HepG2 (cell line): Measurements from ENCODE around the gene DDAH2. TPM values are rescaled to one million over a fixed set of nuclear protein-coding genes. Genes with fewer than 3 reads are reported as not detected.

Source experiments
- ELF1 ChIP-seq: sonication (generic); formaldehyde crosslinking; IDR thresholded peaks from 2 replicates; pipeline ENCODE4 v1.4.0; 2020; ENCODE audit warnings: missing genetic modification reagents
- FOXO1 ChIP-seq: sonication (generic); formaldehyde crosslinking; IDR thresholded peaks from 2 replicates; pipeline ENCODE4 v1.4.0; 2020; ENCODE audit warnings: missing genetic modification reagents
- IRX3 ChIP-seq: sonication (generic); formaldehyde crosslinking; IDR thresholded peaks from 2 replicates; pipeline ENCODE4 v1.8.1; 2023; ENCODE audit warnings: mild to moderate bottlenecking, low read depth, missing genetic modification reagents, borderline replicate concordance
- KDM3A ChIP-seq: IDR thresholded peaks from 2 replicates; pipeline ENCODE4 v1.6.1; 2018; ENCODE audit warnings: low read depth, missing compliant biosample characterization
- KDM4B ChIP-seq: sonication (generic); formaldehyde crosslinking; IDR thresholded peaks from 2 replicates; pipeline ENCODE4 v1.4.0; 2020; ENCODE audit warnings: missing genetic modification reagents
- MTA3 ChIP-seq: sonication (generic); formaldehyde crosslinking; IDR thresholded peaks from 2 replicates; pipeline ENCODE4 v1.4.0; 2020; ENCODE audit warnings: missing genetic modification reagents
- PHB2 ChIP-seq: fragments of 450-650 bp; IDR thresholded peaks from 2 replicates; pipeline ENCODE4 v1.6.1; 2018; ENCODE audit not compliant: partially characterized antibody
- RCOR2 ChIP-seq: IDR thresholded peaks from 2 replicates; pipeline ENCODE4 v1.6.1; 2016; ENCODE audit warnings: missing biosample characterization, missing genetic modification reagents
- SMAD3 ChIP-seq: sonication (generic); formaldehyde crosslinking; IDR thresholded peaks from 2 replicates; pipeline ENCODE4 v1.4.0; 2020; ENCODE audit warnings: missing genetic modification reagents
- ZFP82 ChIP-seq: sonication (generic); formaldehyde crosslinking; IDR thresholded peaks from 2 replicates; pipeline ENCODE4 v1.5.1; 2020; ENCODE audit warnings: mild to moderate bottlenecking, missing genetic modification reagents, borderline replicate concordance
- ZNF234 ChIP-seq: sonication (generic); formaldehyde crosslinking; conservative IDR thresholded peaks from 2 replicates; pipeline ENCODE4 v1.5.1; 2020; ENCODE audit warnings: mild to moderate bottlenecking, missing genetic modification reagents
- ZNF274 ChIP-seq: sonication (generic); formaldehyde crosslinking; IDR thresholded peaks from 2 replicates; pipeline ENCODE4 v1.5.1; 2020; ENCODE audit warnings: mild to moderate bottlenecking, missing genetic modification reagents
- ZNF282 ChIP-seq: fragments of 450-650 bp; IDR thresholded peaks from 2 replicates; pipeline ENCODE4 v1.6.1; 2018; ENCODE audit not compliant: partially characterized antibody
- ZNF431 ChIP-seq: sonication (generic); formaldehyde crosslinking; IDR thresholded peaks from 2 replicates; pipeline ENCODE4 v1.9.0; 2022; ENCODE audit warnings: missing genetic modification reagents, low read depth, mild to moderate bottlenecking, borderline replicate concordance
- ZNF703 ChIP-seq: sonication (generic); formaldehyde crosslinking; IDR thresholded peaks from 2 replicates; pipeline ENCODE4 v1.5.1; 2020; ENCODE audit warnings: missing genetic modification reagents, mild to moderate bottlenecking, moderate library complexity, borderline replicate concordance
- ZNF747 ChIP-seq: sonication (generic); formaldehyde crosslinking; IDR thresholded peaks from 2 replicates; pipeline ENCODE4 v1.8.1; 2023; ENCODE audit warnings: missing genetic modification reagents, mild to moderate bottlenecking, borderline replicate concordance
- ZSCAN22 ChIP-seq: sonication (generic); formaldehyde crosslinking; IDR thresholded peaks from 2 replicates; pipeline ENCODE4 v1.4.0; 2020; ENCODE audit warnings: mild to moderate bottlenecking, missing genetic modification reagents
- polyA plus RNA-seq, 8 experiments: library from polyadenylated mRNA; depleted of rRNA in 3 of 8; stranded (reverse) in 7 of 8; unstranded in 1 of 8; fragments of >200 nt; fragmentation: Illumina TruSeq in 4 of 8; extraction: Trizol in 4 of 8; gene quantifications; 2 replicates each; pipeline versions ENCODE4 v1.2.1 to v1.2.3, GENCODE V29; 2011 to 2016; ENCODE audit warnings: low read depth in 4 of 8, missing spikeins in 1 of 8, mixed read lengths in 1 of 8; ENCODE audit not compliant: insufficient read depth in 1 of 8
- total RNA-seq, 5 experiments: library from RNA; depleted of rRNA; stranded (reverse); fragments of >200 nt; fragmentation: Illumina TruSeq; extraction: Trizol; gene quantifications; 2 replicates each; pipeline ENCODE4 v1.2.3, GENCODE V29; 2016; ENCODE audit warnings: low read depth in 1 of 5
- TF ChIP-seq, protein P1 (sequence below): sonication (generic); formaldehyde crosslinking; IDR thresholded peaks from 2 replicates; pipeline ENCODE4 v1.4.0; 2020; ENCODE audit warnings: missing genetic modification reagents
- TF ChIP-seq, protein P2 (sequence below): fragments of 450-650 bp; IDR thresholded peaks from 2 replicates; pipeline ENCODE4 v1.6.1; 2017
- TF ChIP-seq, protein P3 (sequence below): sonication (generic); formaldehyde crosslinking; IDR thresholded peaks from 2 replicates; pipeline ENCODE4 v1.5.0; 2020; ENCODE audit warnings: missing genetic modification reagents, mild to moderate bottlenecking, borderline replicate concordance
- TF ChIP-seq, protein P4 (sequence below): sonication (generic); formaldehyde crosslinking; conservative IDR thresholded peaks from 2 replicates; pipeline ENCODE4 v1.5.0; 2020; ENCODE audit warnings: missing genetic modification reagents
- TF ChIP-seq, protein P5 (sequence below): sonication (generic); formaldehyde crosslinking; IDR thresholded peaks from 2 replicates; pipeline ENCODE4 v1.9.0; 2021; ENCODE audit warnings: missing genetic modification reagents, borderline replicate concordance
- TF ChIP-seq, protein P6 (sequence below): sonication (generic); formaldehyde crosslinking; IDR thresholded peaks from 2 replicates; pipeline ENCODE4 v1.4.0; 2020; ENCODE audit warnings: mild to moderate bottlenecking, missing genetic modification reagents

The DDAH2 gene
- total and polyA plus RNA-seq, 2 of the 13 experiments (the other 11 are each of a cell fraction or from before 2014, with no cell fraction given): 16.4 to 21.1 TPM

DNA sequence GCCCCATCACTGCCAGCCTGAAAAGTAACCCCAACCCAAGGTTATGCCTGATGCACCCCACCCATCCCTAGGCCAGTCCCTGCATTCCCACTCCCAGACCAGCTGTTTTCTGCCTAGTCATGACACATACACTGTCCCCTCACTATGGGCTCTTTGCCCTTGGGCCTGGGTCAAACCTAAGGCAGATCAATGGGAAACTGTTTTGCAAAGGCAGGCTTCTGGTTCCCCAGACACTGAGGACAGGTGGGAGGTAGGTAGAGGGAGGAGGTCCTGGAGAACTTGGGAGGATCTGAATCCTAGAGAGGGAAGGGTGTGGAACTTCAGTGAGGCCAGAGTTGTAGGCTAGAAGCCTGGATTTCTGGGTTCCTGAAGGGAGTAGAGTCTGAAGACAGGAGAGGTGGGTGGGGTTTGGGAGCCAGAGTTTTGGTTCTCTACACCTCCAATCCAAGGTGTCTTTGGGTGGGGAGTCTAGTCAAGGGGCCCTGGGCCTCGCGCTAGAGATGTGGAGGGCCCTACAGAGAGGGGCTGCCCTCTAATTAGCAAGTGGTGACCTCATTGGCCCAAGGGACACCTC is 5.2 kb upstream of the DDAH2 start (continued):
- TF ChIP-seq KDM3A (no peak), PHB2 (no peak), ZNF431 (CRISPR knock-in tag) (no peak), SMAD3 (CRISPR knock-in tag) (0 out of 2 replicates have a peak, but pooled peaks have one; percentile 20), ZNF703 (CRISPR knock-in tag) (no peak), ZNF234 (CRISPR knock-in tag) (no peak), MTA3 (CRISPR knock-in tag) (no peak), ZFP82 (no peak), ZSCAN22 (CRISPR knock-in tag) (no peak), ZNF747 (CRISPR knock-in tag) (no peak), IRX3 (CRISPR knock-in tag) (no peak), ELF1 (no peak), FOXO1 (CRISPR knock-in tag) (no peak), RCOR2 (no peak), KDM4B (CRISPR knock-in tag) (no peak), ZNF282 (no peak), ZNF274 (no peak)
- TF ChIP-seq, protein P1, sequence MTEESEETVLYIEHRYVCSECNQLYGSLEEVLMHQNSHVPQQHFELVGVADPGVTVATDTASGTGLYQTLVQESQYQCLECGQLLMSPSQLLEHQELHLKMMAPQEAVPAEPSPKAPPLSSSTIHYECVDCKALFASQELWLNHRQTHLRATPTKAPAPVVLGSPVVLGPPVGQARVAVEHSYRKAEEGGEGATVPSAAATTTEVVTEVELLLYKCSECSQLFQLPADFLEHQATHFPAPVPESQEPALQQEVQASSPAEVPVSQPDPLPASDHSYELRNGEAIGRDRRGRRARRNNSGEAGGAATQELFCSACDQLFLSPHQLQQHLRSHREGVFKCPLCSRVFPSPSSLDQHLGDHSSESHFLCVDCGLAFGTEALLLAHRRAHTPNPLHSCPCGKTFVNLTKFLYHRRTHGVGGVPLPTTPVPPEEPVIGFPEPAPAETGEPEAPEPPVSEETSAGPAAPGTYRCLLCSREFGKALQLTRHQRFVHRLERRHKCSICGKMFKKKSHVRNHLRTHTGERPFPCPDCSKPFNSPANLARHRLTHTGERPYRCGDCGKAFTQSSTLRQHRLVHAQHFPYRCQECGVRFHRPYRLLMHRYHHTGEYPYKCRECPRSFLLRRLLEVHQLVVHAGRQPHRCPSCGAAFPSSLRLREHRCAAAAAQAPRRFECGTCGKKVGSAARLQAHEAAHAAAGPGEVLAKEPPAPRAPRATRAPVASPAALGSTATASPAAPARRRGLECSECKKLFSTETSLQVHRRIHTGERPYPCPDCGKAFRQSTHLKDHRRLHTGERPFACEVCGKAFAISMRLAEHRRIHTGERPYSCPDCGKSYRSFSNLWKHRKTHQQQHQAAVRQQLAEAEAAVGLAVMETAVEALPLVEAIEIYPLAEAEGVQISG (CRISPR knock-in tag): no peak; the same call in 1 of the 2 replicates
- TF ChIP-seq, protein P2, sequence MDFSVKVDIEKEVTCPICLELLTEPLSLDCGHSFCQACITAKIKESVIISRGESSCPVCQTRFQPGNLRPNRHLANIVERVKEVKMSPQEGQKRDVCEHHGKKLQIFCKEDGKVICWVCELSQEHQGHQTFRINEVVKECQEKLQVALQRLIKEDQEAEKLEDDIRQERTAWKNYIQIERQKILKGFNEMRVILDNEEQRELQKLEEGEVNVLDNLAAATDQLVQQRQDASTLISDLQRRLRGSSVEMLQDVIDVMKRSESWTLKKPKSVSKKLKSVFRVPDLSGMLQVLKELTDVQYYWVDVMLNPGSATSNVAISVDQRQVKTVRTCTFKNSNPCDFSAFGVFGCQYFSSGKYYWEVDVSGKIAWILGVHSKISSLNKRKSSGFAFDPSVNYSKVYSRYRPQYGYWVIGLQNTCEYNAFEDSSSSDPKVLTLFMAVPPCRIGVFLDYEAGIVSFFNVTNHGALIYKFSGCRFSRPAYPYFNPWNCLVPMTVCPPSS: no peak
- TF ChIP-seq, protein P3, sequence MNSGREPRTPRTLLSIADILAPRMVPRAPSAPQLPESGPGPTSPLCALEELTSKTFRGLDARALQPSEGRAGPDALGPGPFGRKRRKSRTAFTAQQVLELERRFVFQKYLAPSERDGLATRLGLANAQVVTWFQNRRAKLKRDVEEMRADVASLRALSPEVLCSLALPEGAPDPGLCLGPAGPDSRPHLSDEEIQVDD (CRISPR knock-in tag): 0 out of 2 replicates have a peak, but pooled peaks have one; percentile 52
- TF ChIP-seq, protein P4, sequence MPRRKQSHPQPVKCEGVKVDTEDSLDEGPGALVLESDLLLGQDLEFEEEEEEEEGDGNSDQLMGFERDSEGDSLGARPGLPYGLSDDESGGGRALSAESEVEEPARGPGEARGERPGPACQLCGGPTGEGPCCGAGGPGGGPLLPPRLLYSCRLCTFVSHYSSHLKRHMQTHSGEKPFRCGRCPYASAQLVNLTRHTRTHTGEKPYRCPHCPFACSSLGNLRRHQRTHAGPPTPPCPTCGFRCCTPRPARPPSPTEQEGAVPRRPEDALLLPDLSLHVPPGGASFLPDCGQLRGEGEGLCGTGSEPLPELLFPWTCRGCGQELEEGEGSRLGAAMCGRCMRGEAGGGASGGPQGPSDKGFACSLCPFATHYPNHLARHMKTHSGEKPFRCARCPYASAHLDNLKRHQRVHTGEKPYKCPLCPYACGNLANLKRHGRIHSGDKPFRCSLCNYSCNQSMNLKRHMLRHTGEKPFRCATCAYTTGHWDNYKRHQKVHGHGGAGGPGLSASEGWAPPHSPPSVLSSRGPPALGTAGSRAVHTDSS (CRISPR knock-in tag): no peak
- TF ChIP-seq, protein P5, sequence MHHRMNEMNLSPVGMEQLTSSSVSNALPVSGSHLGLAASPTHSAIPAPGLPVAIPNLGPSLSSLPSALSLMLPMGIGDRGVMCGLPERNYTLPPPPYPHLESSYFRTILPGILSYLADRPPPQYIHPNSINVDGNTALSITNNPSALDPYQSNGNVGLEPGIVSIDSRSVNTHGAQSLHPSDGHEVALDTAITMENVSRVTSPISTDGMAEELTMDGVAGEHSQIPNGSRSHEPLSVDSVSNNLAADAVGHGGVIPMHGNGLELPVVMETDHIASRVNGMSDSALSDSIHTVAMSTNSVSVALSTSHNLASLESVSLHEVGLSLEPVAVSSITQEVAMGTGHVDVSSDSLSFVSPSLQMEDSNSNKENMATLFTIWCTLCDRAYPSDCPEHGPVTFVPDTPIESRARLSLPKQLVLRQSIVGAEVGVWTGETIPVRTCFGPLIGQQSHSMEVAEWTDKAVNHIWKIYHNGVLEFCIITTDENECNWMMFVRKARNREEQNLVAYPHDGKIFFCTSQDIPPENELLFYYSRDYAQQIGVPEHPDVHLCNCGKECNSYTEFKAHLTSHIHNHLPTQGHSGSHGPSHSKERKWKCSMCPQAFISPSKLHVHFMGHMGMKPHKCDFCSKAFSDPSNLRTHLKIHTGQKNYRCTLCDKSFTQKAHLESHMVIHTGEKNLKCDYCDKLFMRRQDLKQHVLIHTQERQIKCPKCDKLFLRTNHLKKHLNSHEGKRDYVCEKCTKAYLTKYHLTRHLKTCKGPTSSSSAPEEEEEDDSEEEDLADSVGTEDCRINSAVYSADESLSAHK (CRISPR knock-in tag): no peak
- TF ChIP-seq, protein P6, sequence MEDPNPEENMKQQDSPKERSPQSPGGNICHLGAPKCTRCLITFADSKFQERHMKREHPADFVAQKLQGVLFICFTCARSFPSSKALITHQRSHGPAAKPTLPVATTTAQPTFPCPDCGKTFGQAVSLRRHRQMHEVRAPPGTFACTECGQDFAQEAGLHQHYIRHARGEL (CRISPR knock-in tag): no peak
